IPS DF 6.9 (cell line): Measurements from ENCODE around the gene HOXB2.

Experiments
- DNase-seq: peaks from one replicate; pipeline ENCODE4 v3.0.0-alpha.2; 2013; ENCODE audit warnings: low read depth, low spot score
- H3K27ac ChIP-seq: one replicate; pipeline ENCODE4 v1.5.1; 2013; ENCODE audit warnings: low read length, control low read depth
- H3K27me3 ChIP-seq: 2 replicates; pipeline ENCODE4 v1.6.1; 2013; ENCODE audit warnings: mild to moderate bottlenecking, low read length; ENCODE audit not compliant: control insufficient read depth, insufficient read depth
- H3K36me3 ChIP-seq: 2 replicates; pipeline ENCODE4 v1.6.1; 2013; ENCODE audit warnings: low read length; ENCODE audit not compliant: control insufficient read depth, insufficient read depth
- H3K4me1 ChIP-seq: 2 replicates; pipeline ENCODE4 v1.6.1; 2013; ENCODE audit warnings: low read length; ENCODE audit not compliant: control insufficient read depth, insufficient read depth
- H3K4me3 ChIP-seq: 2 replicates; pipeline ENCODE4 v1.5.1; 2013; ENCODE audit warnings: mild to moderate bottlenecking, low read length
- H3K9me3 ChIP-seq: 2 replicates; pipeline ENCODE4 v1.6.1; 2013; ENCODE audit warnings: low read length, inconsistent platforms; ENCODE audit not compliant: control insufficient read depth, insufficient read depth
- WGBS: extraction: QIAGEN DNeasy Blood & Tissue Kit; methylation state at CpG from one replicate; pipeline ENCODE4 v1.1.7; 2013; ENCODE audit warnings: mixed read lengths, missing lambda C conversion rate; ENCODE audit not compliant: insufficient read length, insufficient coverage; 5-methylcytosine and 5-hydroxymethylcytosine counted together

The HOXB2 gene

DNA sequence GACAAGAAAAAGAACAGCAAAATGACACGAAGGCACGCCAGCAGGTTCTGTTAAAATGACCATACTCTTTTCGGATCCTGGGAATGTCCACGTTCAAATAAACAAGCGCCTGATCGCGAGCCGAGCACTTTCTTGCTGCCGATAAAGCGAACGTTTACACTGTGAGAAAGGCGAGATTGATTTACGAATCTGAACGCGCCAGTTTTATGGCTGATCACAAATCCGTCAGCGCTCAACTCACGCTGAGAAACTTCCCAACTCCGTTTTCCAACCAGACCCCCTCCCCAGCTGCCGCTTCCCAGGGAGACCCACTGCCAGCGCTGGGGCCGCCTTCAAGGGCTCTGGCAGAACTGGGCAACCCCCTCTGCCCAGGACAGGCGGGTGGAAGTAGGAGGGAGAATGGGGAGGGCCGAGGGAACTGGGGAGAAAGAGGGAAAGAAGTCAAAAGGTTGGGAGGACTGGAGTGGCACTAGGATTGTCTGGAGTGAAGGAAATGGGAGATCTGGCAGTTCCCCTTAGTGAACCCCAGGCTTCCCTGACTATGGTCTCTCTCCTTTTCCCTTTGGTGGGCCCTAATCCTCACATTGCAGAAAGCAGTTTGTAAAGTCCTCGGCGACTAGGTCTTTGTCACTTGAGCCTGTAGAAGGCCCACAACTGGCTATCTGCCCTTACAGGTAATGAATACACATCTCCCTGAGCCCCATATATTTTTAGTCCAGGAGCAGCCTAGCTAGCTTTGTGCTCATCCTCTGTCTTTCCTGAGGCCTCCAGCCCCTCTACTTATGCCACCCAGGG, 26.3 kb upstream of the HOXB2 start:
- Histone ChIP-seq H3K4me1 (peaks cover 4% of the 10 kb centered on the region; the same call in 1 of the 2 replicates), H3K27ac (no peak overlapping the region), H3K27me3 (peaks cover 99% of the 10 kb centered on the region), H3K36me3 (no peaks in the 10 kb centered on the region), H3K4me3 (no peak overlapping the region), H3K9me3 (no peaks in the 10 kb centered on the region; the same call in 1 of the 2 replicates)
- WGBS, result no CpG with 5 or more reads among the region's 26 CpGs
- no peak for DNase-seq

DNA sequence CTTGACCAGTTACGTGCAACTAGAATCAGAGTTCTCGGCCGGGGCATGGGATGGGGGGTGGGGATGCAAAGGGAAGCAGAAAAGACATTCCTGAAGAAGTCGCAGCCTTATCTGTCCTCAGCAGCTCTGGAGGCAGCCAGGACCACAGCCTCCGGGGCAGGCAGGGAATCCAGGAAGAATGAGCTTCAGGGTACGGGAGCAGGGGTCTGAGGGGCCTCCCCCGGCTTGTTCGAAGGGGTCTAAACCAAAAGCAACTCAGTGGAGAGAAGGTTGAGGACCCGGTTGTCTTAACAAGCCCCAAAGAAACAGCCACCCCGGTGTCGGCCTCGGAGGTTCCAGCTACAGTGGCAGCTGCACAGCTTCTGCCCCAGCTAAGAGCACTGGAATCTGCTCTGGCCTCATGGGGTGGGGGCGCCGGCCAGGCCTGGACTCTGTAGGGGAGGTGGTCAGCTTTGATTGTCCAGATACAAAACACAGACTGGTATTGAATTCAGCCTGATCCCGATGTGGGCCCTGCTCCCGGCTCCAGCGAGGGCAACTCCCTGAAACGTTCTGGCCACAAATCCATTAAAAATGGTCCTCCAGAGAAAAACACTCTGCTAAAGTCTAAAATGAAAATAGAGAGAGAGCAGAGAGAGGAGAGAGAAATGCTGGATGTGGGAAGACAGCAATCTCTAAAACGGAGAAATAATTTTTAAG, 25.6 kb upstream of the HOXB2 start:
- Histone ChIP-seq H3K4me3 (no peak overlapping the region), H3K27me3 (peaks cover 99% of the 10 kb centered on the region), H3K9me3 (no peaks in the 10 kb centered on the region; the same call in 1 of the 2 replicates), H3K27ac (no peak overlapping the region), H3K4me1 (peaks cover 4% of the 10 kb centered on the region; the same call in 1 of the 2 replicates), H3K36me3 (no peaks in the 10 kb centered on the region)
- DNase-seq, result no peak
- no CpG with 5 or more reads among the region's 19 CpGs for WGBS

DNA sequence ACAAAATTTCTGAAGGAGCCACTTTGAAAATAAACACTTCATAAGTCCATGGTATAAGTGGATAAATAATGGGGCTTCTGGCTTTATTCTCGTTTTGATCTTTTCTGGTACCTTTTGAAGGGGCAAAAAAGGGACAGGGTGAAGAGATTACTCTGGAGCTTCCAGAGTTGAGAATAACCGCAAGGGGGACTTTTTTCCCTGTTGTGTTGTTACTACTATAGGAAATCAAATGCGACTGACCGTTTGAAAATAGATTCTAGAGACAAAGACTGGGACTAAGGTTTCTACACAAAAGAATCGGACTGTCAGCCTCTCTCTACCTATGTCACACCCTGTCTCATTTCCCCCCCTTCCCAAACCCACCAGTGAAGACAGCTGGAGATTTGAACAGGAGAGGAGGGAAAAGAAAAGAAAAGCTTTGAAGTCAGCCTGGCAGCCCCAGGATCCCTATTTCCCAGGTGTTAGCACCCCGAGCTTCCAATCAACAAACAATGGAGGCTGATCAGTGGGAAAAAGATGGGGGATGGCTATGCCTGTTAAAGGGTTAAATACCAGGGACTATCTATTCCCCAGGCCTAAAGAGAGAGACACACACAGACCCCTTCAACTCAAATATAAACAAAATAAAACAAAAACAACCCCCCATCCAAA, 24.9 kb upstream of the HOXB2 start:
- no CpG with 5 or more reads among the region's 6 CpGs for WGBS
- H3K27me3 ChIP-seq, result peaks cover 99% of the 10 kb centered on the region
- no peak overlapping the region for H3K4me3 ChIP-seq
- H3K27ac ChIP-seq, result no peak overlapping the region
- H3K4me1 ChIP-seq, result peaks cover 4% of the 10 kb centered on the region; the same call in 1 of the 2 replicates
- DNase-seq, result no peak
- H3K9me3 ChIP-seq, result no peaks in the 10 kb centered on the region; the same call in 1 of the 2 replicates
- H3K36me3 ChIP-seq, result no peaks in the 10 kb centered on the region

GRCh38 chr17:48569240-48569582, 24.3 kb upstream of the HOXB2 start:
- Histone ChIP-seq H3K36me3 (no peaks in the 10 kb centered on the region), H3K27ac (no peak overlapping the region), H3K9me3 (no peaks in the 10 kb centered on the region; the same call in 1 of the 2 replicates), H3K27me3 (peaks cover 98% of the 10 kb centered on the region), H3K4me1 (peaks cover 4% of the 10 kb centered on the region; the same call in 1 of the 2 replicates), H3K4me3 (no peak overlapping the region)
- no CpG with 5 or more reads among the region's 3 CpGs for WGBS
- DNase-seq, result no peak

DNA sequence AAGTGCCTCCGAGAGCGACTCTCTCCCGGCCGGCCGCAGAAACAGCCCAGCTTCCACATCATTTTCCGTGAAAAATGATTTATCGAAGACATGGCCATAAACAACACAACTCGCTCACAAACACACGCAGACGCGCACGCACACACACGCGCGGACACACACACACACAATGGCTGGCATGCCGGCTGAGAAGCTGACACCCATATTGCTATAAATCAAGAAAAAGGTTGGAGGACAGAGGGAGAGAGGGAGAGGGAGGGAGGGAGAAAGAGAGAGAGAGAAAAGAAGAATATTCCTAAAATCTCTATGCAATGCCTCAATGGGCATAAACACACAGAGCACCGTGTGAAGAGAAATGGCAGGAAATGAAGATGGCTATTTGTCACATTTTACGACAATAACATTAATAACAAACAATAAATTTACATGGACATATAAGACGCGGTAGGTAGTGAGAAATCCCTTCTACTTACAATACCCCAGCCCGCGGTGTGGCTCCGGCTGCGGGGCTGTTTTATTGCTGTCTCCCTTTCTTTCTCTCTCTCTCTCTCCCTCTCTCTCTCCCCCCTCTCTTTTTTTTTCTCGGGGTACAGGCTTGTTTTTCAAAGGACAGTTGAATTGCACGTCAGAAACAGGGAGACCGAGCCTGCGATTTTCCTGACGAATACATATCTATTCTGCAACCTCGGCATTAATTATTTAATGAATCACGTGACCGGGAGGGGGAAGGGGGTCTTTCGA, 23.8 kb upstream of the HOXB2 start:
- peaks cover 3% of the 10 kb centered on the region; the same call in 1 of the 2 replicates for H3K4me1 ChIP-seq
- no peaks in the 10 kb centered on the region; the same call in 1 of the 2 replicates for H3K9me3 ChIP-seq
- no peak for DNase-seq
- WGBS, result no CpG with 5 or more reads among the region's 33 CpGs
- no peaks in the 10 kb centered on the region for H3K36me3 ChIP-seq
- peaks cover 96% of the 10 kb centered on the region for H3K27me3 ChIP-seq
- no peak overlapping the region for H3K27ac ChIP-seq
- H3K4me3 ChIP-seq, result no peak overlapping the region

DNA sequence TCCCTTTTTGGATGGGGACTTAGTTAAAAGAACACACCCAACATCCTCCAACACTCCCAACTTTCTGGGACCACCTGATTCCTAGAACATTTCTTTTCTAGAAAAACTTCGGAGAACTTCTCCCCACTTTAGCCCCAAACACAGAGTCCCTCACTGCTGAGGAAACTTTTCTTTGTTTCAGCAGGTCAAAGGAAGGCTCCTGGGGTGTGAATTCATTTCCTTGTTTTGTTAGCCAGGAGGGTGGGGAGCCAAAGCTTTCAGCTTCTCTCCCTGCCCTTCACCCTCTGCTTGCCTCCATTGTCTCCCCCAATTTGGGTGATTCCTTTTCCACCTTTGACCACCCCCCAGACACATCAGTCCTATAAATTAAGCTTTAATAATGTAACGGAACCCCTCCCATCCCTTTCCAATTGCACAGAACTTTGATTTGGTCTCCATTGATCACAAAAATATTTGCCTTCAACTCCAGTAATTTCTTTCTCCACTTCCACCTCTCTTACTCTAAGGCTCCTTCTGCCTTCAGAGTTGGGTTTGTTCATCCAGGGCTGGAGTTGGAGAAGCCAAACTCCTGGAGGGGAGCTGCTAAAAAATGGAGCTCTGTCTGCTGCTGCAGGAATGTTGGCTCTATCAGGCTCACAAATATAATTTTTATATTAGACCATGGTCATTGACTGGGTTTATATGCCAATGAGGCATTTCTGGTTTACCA, 22.9 kb upstream of the HOXB2 start:
- no CpG with 5 or more reads among the region's 2 CpGs for WGBS
- no peak for DNase-seq
- H3K4me3 ChIP-seq, result no peak overlapping the region
- peaks cover 96% of the 10 kb centered on the region for H3K27me3 ChIP-seq
- no peaks in the 10 kb centered on the region for H3K36me3 ChIP-seq
- H3K9me3 ChIP-seq, result no peaks in the 10 kb centered on the region; the same call in 1 of the 2 replicates
- no peak overlapping the region for H3K27ac ChIP-seq
- peaks cover 3% of the 10 kb centered on the region; the same call in 1 of the 2 replicates for H3K4me1 ChIP-seq

DNA sequence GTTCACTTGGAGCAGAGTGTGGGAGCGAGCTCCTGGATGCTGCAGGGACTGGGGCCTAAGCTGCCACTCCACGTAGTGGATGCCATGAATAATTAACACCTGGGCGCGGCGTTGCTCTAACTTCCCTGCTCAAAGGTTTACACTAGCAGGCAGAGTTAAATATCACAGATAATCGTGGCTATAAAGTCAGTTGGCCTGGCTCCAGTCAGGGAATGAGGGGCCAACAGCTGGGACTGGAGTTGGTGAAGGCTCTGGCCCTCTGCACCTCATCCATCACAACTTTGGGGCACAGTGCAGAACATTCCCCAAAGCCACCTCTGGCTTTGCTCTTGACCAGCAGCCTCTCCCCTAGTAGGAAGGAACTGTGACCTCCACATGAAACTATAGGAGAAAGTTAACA, 22.3 kb upstream of the HOXB2 start:
- H3K27me3 ChIP-seq, result peaks cover 96% of the 10 kb centered on the region
- peaks cover 3% of the 10 kb centered on the region; the same call in 1 of the 2 replicates for H3K4me1 ChIP-seq
- no peak overlapping the region for H3K4me3 ChIP-seq
- WGBS, result no CpG with 5 or more reads among the region's 6 CpGs
- H3K9me3 ChIP-seq, result no peaks in the 10 kb centered on the region; the same call in 1 of the 2 replicates
- no peak overlapping the region for H3K27ac ChIP-seq
- no peak for DNase-seq
- H3K36me3 ChIP-seq, result no peaks in the 10 kb centered on the region

DNA sequence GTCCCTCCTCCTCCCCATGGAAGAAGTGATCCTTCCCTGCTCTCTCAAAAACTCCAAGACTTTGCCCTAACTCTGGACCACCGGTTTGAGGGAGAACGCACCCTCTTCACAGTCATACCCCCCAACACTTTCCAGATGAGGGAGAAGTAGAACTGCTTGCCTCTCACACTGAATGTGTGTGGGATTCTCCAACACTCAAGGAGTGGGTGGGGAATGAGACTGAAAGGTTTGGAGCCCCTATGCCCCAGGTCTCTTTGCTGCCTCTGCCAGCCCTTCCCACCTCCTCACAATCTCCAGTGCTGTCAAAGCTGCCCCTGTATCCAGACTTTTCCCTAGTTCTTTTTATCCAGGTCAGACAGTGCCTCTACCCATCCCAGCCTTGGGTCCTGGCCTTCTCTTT, 21.8 kb upstream of the HOXB2 start:
- no peak overlapping the region for H3K4me3 ChIP-seq
- no CpG with 5 or more reads among the region's 2 CpGs for WGBS
- no peaks in the 10 kb centered on the region for H3K36me3 ChIP-seq
- peaks cover 96% of the 10 kb centered on the region for H3K27me3 ChIP-seq
- H3K9me3 ChIP-seq, result no peaks in the 10 kb centered on the region; the same call in 1 of the 2 replicates
- no peak overlapping the region for H3K27ac ChIP-seq
- peaks cover 3% of the 10 kb centered on the region; the same call in 1 of the 2 replicates for H3K4me1 ChIP-seq
- DNase-seq, result no peak

GRCh38 chr17:48565925-48566710, 21.2 kb upstream of the HOXB2 start:
- no CpG with 5 or more reads among the region's 4 CpGs for WGBS
- no peak for DNase-seq
- Histone ChIP-seq H3K9me3 (no peaks in the 10 kb centered on the region; the same call in 1 of the 2 replicates), H3K4me3 (no peak overlapping the region), H3K27ac (no peak overlapping the region), H3K4me1 (peaks cover 3% of the 10 kb centered on the region; the same call in 1 of the 2 replicates), H3K36me3 (no peaks in the 10 kb centered on the region), H3K27me3 (peaks cover 96% of the 10 kb centered on the region)
